Measurements from ENCODE around the gene EEIG1. TPM values are rescaled to one million over a fixed set of nuclear protein-coding genes. Genes with fewer than 3 reads are reported as not detected.
"Not testable (repeated sequence)": the region's sequence is repeated elsewhere in the genome, so short reads cannot be mapped to it uniquely, and the experiment has no call there.

Gene EEIG1
- total RNA-seq, 1 donor from 2014 or later, result 61.1 TPM

- Mint-ChIP-seq H3K27ac (no peak overlapping the region), H3K4me3 (no peak overlapping the region), H3K9me3 (no peaks in the 10 kb centered on the region), H3K36me3 (no peaks in the 10 kb centered on the region), H3K4me1 (ENCODE audit: unreplicated experiment) (peaks cover 12% of the 10 kb centered on the region), H3K27me3 (no peaks in the 10 kb centered on the region)
- no peak for DNase-seq (ENCODE audit: extremely low spot score, unreplicated experiment)
- no peak for TF ChIP-seq CTCF (conservative IDR thresholded peaks at IDR 0.05)
Observed at GRCh38 chr9:128024761-128025308, 44.0 kb upstream of the EEIG1 start.

- not testable (repeated sequence) for DNase-seq (ENCODE audit: extremely low spot score, unreplicated experiment); H3K9me3 Mint-ChIP-seq; H3K36me3 Mint-ChIP-seq; H3K27ac Mint-ChIP-seq; H3K4me3 Mint-ChIP-seq; H3K27me3 Mint-ChIP-seq
- H3K4me1 Mint-ChIP-seq (ENCODE audit: unreplicated experiment), result peaks cover 11% of the 10 kb centered on the region
Observed at GRCh38 chr9:128023671-128024070, 42.9 kb upstream of the EEIG1 start.

- Mint-ChIP-seq H3K4me3 (no peak overlapping the region), H3K27me3 (no peaks in the 10 kb centered on the region), H3K27ac (no peak overlapping the region), H3K9me3 (no peaks in the 10 kb centered on the region), H3K36me3 (no peaks in the 10 kb centered on the region), H3K4me1 (ENCODE audit: unreplicated experiment) (peaks cover 9% of the 10 kb centered on the region)
- no peak for TF ChIP-seq CTCF (conservative IDR thresholded peaks at IDR 0.05)
- DNase-seq (ENCODE audit: extremely low spot score, unreplicated experiment), result no peak
Observed at GRCh38 chr9:128022886-128023285, 42.1 kb upstream of the EEIG1 start.

- H3K27ac Mint-ChIP-seq, result no peak overlapping the region
- no peak overlapping the region for H3K4me3 Mint-ChIP-seq
- no peaks in the 10 kb centered on the region for H3K9me3 Mint-ChIP-seq
- no peak for DNase-seq (ENCODE audit: extremely low spot score, unreplicated experiment)
- peak; percentile 10 for TF ChIP-seq CTCF (conservative IDR thresholded peaks at IDR 0.05)
- H3K4me1 Mint-ChIP-seq (ENCODE audit: unreplicated experiment), result peaks cover 5% of the 10 kb centered on the region
- H3K27me3 Mint-ChIP-seq, result no peaks in the 10 kb centered on the region
- no peaks in the 10 kb centered on the region for H3K36me3 Mint-ChIP-seq
Observed at GRCh38 chr9:128021098-128021497, 40.3 kb upstream of the EEIG1 start.

- Mint-ChIP-seq H3K4me3 (no peak overlapping the region), H3K36me3 (no peaks in the 10 kb centered on the region), H3K27me3 (no peaks in the 10 kb centered on the region), H3K27ac (no peak overlapping the region), H3K4me1 (ENCODE audit: unreplicated experiment) (peaks cover 5% of the 10 kb centered on the region), H3K9me3 (no peaks in the 10 kb centered on the region)
- no peak for DNase-seq (ENCODE audit: extremely low spot score, unreplicated experiment)
- TF ChIP-seq CTCF (conservative IDR thresholded peaks at IDR 0.05), result peak; percentile 60
Observed at GRCh38 chr9:128020692-128021091, 39.9 kb upstream of the EEIG1 start.

- Mint-ChIP-seq H3K4me3 (no peak overlapping the region), H3K9me3 (no peaks in the 10 kb centered on the region), H3K4me1 (ENCODE audit: unreplicated experiment) (peaks cover 8% of the 10 kb centered on the region), H3K27ac (no peak overlapping the region), H3K36me3 (no peaks in the 10 kb centered on the region), H3K27me3 (no peaks in the 10 kb centered on the region)
- TF ChIP-seq CTCF (conservative IDR thresholded peaks at IDR 0.05), result no peak
- no peak for DNase-seq (ENCODE audit: extremely low spot score, unreplicated experiment)
Observed at GRCh38 chr9:128015696-128016095, 34.9 kb upstream of the EEIG1 start.

Data from type B pancreatic cell (in vitro differentiated cells).